Endodermal cell (in vitro differentiated cells): Measurements from ENCODE around the gene ZDHHC11. TPM values are rescaled to one million over a fixed set of nuclear protein-coding genes. Genes with fewer than 3 reads are reported as not detected.

Source experiments
- DNase-seq: peaks from one replicate; pipeline ENCODE4 v3.0.0-alpha.2; 2017
- H3K27ac ChIP-seq: 2 replicates; pipeline ENCODE4 v1.5.1; 2013; ENCODE audit warnings: mild to moderate bottlenecking, low read depth, low read length, moderate library complexity
- H3K27me3 ChIP-seq: 2 replicates; pipeline ENCODE4 v1.6.1; 2013; ENCODE audit warnings: mild to moderate bottlenecking, low read length, moderate library complexity; ENCODE audit not compliant: insufficient read depth, control insufficient read depth, poor library complexity, severe bottlenecking
- H3K36me3 ChIP-seq: 2 replicates; pipeline ENCODE4 v1.7.0; 2013; ENCODE audit warnings: mild to moderate bottlenecking, low read length, moderate library complexity; ENCODE audit not compliant: control insufficient read depth, insufficient read depth
- H3K4me1 ChIP-seq: one replicate; pipeline ENCODE4 v1.7.0; 2013; ENCODE audit warnings: low read length; ENCODE audit not compliant: control insufficient read depth, insufficient read depth
- H3K4me3 ChIP-seq: 2 replicates; pipeline ENCODE4 v1.5.1; 2013; ENCODE audit warnings: mild to moderate bottlenecking, low read length, moderate library complexity
- H3K9ac ChIP-seq: 2 replicates; pipeline ENCODE4 v1.6.1; 2013; ENCODE audit warnings: mild to moderate bottlenecking, low read length, moderate library complexity; ENCODE audit not compliant: poor library complexity, severe bottlenecking; ENCODE audit errors: extremely low read depth
- H3K9me3 ChIP-seq: 2 replicates; pipeline ENCODE4 v1.6.1; 2013; ENCODE audit warnings: mild to moderate bottlenecking, low read length, moderate library complexity; ENCODE audit not compliant: control insufficient read depth
- H3K27ac Mint-ChIP-seq: 2 replicates; pipeline ENCODE4 v1.8.0; 2020; ENCODE audit warnings: mixed read lengths
- H3K27me3 Mint-ChIP-seq: 2 replicates; pipeline ENCODE4 v1.8.0; 2021; ENCODE audit warnings: mild to moderate bottlenecking, mixed read lengths; ENCODE audit not compliant: insufficient read depth
- H3K36me3 Mint-ChIP-seq: 2 replicates; pipeline ENCODE4 v1.8.0; 2020; ENCODE audit warnings: low read depth, mixed read lengths
- H3K4me1 Mint-ChIP-seq: 2 replicates; pipeline ENCODE4 v1.8.0; 2020; ENCODE audit warnings: mixed read lengths
- H3K4me3 Mint-ChIP-seq: 2 replicates; pipeline ENCODE4 v1.8.0; 2020; ENCODE audit warnings: mild to moderate bottlenecking, moderate library complexity, mixed read lengths
- H3K9me3 Mint-ChIP-seq: 2 replicates; pipeline ENCODE4 v1.8.0; 2020; ENCODE audit warnings: mild to moderate bottlenecking, mixed read lengths
- CTCF ChIP-seq: fragments of 200-600 bp; sonication (generic); conservative IDR thresholded peaks from 2 replicates; pipeline ENCODE4 v1.5.0; 2021; ENCODE audit warnings: antibody characterized with exemption, mild to moderate bottlenecking
- WGBS, 2 experiments: methylation state at CpG; one replicate each; pipeline versions ENCODE4 v1.1.5 to v1.1.7; 2013; ENCODE audit warnings: missing lambda C conversion rate in 2 of 2, mixed read lengths in 1 of 2; ENCODE audit not compliant: insufficient coverage in 1 of 2, insufficient read length in 1 of 2; 5-methylcytosine and 5-hydroxymethylcytosine counted together
- total RNA-seq, 2 donors: library from RNA; stranded (reverse); fragmentation: NEBNext Ultra II Directional in 1 of 2; extraction: Animal tissue kit (Norgen Biotek cat#: 25700) in 1 of 2; gene quantifications; 2 replicates in 1 of 2; 3 replicates in 1 of 2; pipeline ENCODE4 v1.2.1, GENCODE V29; 2021

ZDHHC11 gene
- total RNA-seq, 2 donors from 2014 or later, result 10.6 to 28.9 TPM

- Histone ChIP-seq H3K4me1 (peaks cover 11% of the 10 kb centered on the region), H3K27ac (no peak overlapping the region), H3K9me3 (no peaks in the 10 kb centered on the region), H3K9ac (no peak overlapping the region), H3K27me3 (no peaks in the 10 kb centered on the region), H3K4me3 (no peak overlapping the region), H3K36me3 (peaks cover 91% of the 10 kb centered on the region)
- H3K4me1 Mint-ChIP-seq, result no peaks in the 10 kb centered on the region
- no peak for TF ChIP-seq CTCF
- no peaks in the 10 kb centered on the region for H3K27me3 Mint-ChIP-seq
- H3K4me3 Mint-ChIP-seq, result no peak overlapping the region
- H3K27ac Mint-ChIP-seq, result peak overlapping the region; percentile 64
- DNase-seq, result no peak
- WGBS, 2 experiments, result 93 to 94% methylated on average over 4 to 5 of the region's 5 CpGs
- no peaks in the 10 kb centered on the region for H3K9me3 Mint-ChIP-seq
- H3K36me3 Mint-ChIP-seq, result peaks cover 83% of the 10 kb centered on the region
These were observed 20.2 kb upstream of the ZDHHC11 start for GRCh38 chr5:870956-871355.

GRCh38 chr5:868428-869135 lies 17.8 kb upstream of the ZDHHC11 start:
- no peak for DNase-seq
- no peak overlapping the region for H3K4me3 Mint-ChIP-seq
- peaks cover 76% of the 10 kb centered on the region for H3K36me3 Mint-ChIP-seq
- Histone ChIP-seq H3K27ac (no peak overlapping the region), H3K36me3 (peaks cover 92% of the 10 kb centered on the region), H3K4me3 (no peak overlapping the region), H3K9me3 (no peaks in the 10 kb centered on the region), H3K9ac (no peak overlapping the region), H3K4me1 (peaks cover 9% of the 10 kb centered on the region), H3K27me3 (no peaks in the 10 kb centered on the region)
- no peaks in the 10 kb centered on the region for H3K9me3 Mint-ChIP-seq
- WGBS, 2 experiments, result 96 to 97% methylated on average over 14 to 16 of the region's 16 CpGs
- H3K27ac Mint-ChIP-seq, result no peak overlapping the region
- no peaks in the 10 kb centered on the region for H3K4me1 Mint-ChIP-seq
- TF ChIP-seq CTCF, result no peak
- no peaks in the 10 kb centered on the region for H3K27me3 Mint-ChIP-seq

- no peaks in the 10 kb centered on the region for H3K27me3 ChIP-seq
- H3K4me1 ChIP-seq, result peaks cover 1% of the 10 kb centered on the region
- H3K4me3 ChIP-seq, result no peak overlapping the region
- 92 to 96% methylated on average over 3 to 6 of the region's 6 CpGs for WGBS, 2 experiments
- Mint-ChIP-seq H3K4me3 (no peak overlapping the region), H3K4me1 (no peaks in the 10 kb centered on the region), H3K36me3 (peaks cover 74% of the 10 kb centered on the region), H3K9me3 (no peaks in the 10 kb centered on the region), H3K27ac (no peak overlapping the region), H3K27me3 (no peaks in the 10 kb centered on the region)
- no peak for DNase-seq
- peak; percentile 46 for TF ChIP-seq CTCF
- H3K9me3 ChIP-seq, result no peaks in the 10 kb centered on the region
- H3K27ac ChIP-seq, result no peak overlapping the region
- H3K9ac ChIP-seq, result no peak overlapping the region
- H3K36me3 ChIP-seq, result peaks cover 94% of the 10 kb centered on the region
These were observed 16.6 kb upstream of the ZDHHC11 start for GRCh38 chr5:867300-867870.
